HepG2 (cell line): Measurements from ENCODE around the gene SS18L1. TPM values are rescaled to one million over a fixed set of nuclear protein-coding genes. Genes with fewer than 3 reads are reported as not detected.

ENCODE experiments used
- ARNT ChIP-seq: fragments of 450-650 bp; IDR thresholded peaks from 2 replicates; pipeline ENCODE4 v1.6.1; 2017
- FOXK2 ChIP-seq: fragments of 450-650 bp; IDR thresholded peaks from 2 replicates; pipeline ENCODE4 v1.6.1; 2016
- GATAD1 ChIP-seq: IDR thresholded peaks from 2 replicates; pipeline ENCODE4 v1.6.1; 2016; ENCODE audit warnings: missing genetic modification reagents, missing compliant biosample characterization
- NAIF1 ChIP-seq: sonication (generic); formaldehyde crosslinking; IDR thresholded peaks from 2 replicates; pipeline ENCODE4 v1.5.0; 2020; ENCODE audit warnings: mild to moderate bottlenecking, missing genetic modification reagents, borderline replicate concordance
- RARA ChIP-seq: IDR thresholded peaks from 2 replicates; pipeline ENCODE4 v1.6.1; 2016; ENCODE audit warnings: missing genetic modification reagents, missing compliant biosample characterization
- ZNF737 ChIP-seq: sonication (generic); formaldehyde crosslinking; IDR thresholded peaks from 2 replicates; pipeline ENCODE4 v1.5.0; 2020; ENCODE audit warnings: missing genetic modification reagents, mild to moderate bottlenecking, borderline replicate concordance
- ZNF775 ChIP-seq: sonication (generic); formaldehyde crosslinking; IDR thresholded peaks from 2 replicates; pipeline ENCODE4 v1.4.0; 2020; ENCODE audit warnings: missing genetic modification reagents, mild to moderate bottlenecking, moderate library complexity, borderline replicate concordance
- ZSCAN30 ChIP-seq: sonication (generic); formaldehyde crosslinking; IDR thresholded peaks from 2 replicates; pipeline ENCODE4 v1.5.0; 2020; ENCODE audit warnings: mild to moderate bottlenecking, missing genetic modification reagents
- polyA plus RNA-seq, 8 experiments: library from polyadenylated mRNA; depleted of rRNA in 3 of 8; stranded (reverse) in 7 of 8; unstranded in 1 of 8; fragments of >200 nt; fragmentation: Illumina TruSeq in 4 of 8; extraction: Trizol in 4 of 8; gene quantifications; 2 replicates each; pipeline versions ENCODE4 v1.2.1 to v1.2.3, GENCODE V29; 2011 to 2016; ENCODE audit warnings: low read depth in 4 of 8, missing spikeins in 1 of 8, mixed read lengths in 1 of 8; ENCODE audit not compliant: insufficient read depth in 1 of 8
- total RNA-seq, 5 experiments: library from RNA; depleted of rRNA; stranded (reverse); fragments of >200 nt; fragmentation: Illumina TruSeq; extraction: Trizol; gene quantifications; 2 replicates each; pipeline ENCODE4 v1.2.3, GENCODE V29; 2016; ENCODE audit warnings: low read depth in 1 of 5
- TF ChIP-seq, protein P1 (sequence below): IDR thresholded peaks from 2 replicates; pipeline ENCODE4 v1.4.0; 2020; ENCODE audit warnings: mild to moderate bottlenecking, missing genetic modification reagents
- TF ChIP-seq, protein P2 (sequence below): sonication (generic); formaldehyde crosslinking; IDR thresholded peaks from 2 replicates; pipeline ENCODE4 v1.4.0; 2020; ENCODE audit warnings: mild to moderate bottlenecking, missing genetic modification reagents
- TF ChIP-seq, protein P3 (sequence below): IDR thresholded peaks from 2 replicates; pipeline ENCODE4 v1.6.1; 2012; ENCODE audit warnings: low read length, improper control_type of control experiment
- TF ChIP-seq, protein P4 (sequence below), 2 experiments: sonication (generic) in 1 of 2; formaldehyde crosslinking in 1 of 2; IDR thresholded peaks; 2 replicates each; pipeline versions ENCODE4 v1.4.0 to v1.6.1; 2016 to 2020; ENCODE audit warnings: borderline replicate concordance in 1 of 2, low read depth in 1 of 2, mild to moderate bottlenecking in 1 of 2, missing genetic modification reagents in 1 of 2

The SS18L1 gene
- total and polyA plus RNA-seq, 2 of the 13 experiments (the other 11 are each of a cell fraction or from before 2014, with no cell fraction given), result 17.8 to 27.6 TPM

DNA sequence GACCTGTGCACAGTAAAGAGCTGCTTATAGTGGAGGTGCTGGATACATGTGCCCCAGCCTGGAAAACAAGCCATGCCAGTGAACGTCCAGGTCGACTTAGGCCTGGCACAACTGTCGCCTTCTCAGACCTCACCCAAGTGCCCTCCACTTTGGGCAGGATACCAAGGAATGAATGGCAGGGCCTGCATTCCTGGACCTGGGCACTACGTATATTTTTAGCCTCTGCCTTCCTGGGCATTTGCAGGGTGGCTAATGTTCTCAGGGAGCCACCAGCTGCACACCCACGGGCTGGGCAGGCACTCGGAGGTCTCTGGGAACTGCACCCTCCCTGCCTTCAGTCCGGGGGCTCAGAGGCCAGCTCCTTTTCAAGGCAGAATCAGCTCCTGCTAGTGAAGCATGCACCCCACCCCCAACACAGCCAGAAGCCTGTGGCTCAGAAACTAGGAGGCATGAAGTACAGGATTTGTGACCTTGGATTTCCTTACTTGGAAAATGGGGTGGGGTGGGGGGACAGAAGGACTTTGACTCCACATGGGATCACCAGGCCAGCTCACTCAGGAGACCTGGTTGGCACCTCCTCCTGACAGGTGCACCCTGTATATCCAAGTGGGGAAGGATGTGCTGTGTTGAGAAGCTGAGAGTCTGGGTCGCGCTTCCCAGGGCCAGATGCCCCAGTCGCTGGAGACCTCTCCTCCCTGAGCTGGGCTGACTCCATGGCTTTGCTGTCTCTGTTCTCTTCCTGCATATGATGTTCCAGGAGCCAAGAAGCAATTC lies 23.8 kb upstream of the SS18L1 start (continued):
- TF ChIP-seq, protein P1, sequence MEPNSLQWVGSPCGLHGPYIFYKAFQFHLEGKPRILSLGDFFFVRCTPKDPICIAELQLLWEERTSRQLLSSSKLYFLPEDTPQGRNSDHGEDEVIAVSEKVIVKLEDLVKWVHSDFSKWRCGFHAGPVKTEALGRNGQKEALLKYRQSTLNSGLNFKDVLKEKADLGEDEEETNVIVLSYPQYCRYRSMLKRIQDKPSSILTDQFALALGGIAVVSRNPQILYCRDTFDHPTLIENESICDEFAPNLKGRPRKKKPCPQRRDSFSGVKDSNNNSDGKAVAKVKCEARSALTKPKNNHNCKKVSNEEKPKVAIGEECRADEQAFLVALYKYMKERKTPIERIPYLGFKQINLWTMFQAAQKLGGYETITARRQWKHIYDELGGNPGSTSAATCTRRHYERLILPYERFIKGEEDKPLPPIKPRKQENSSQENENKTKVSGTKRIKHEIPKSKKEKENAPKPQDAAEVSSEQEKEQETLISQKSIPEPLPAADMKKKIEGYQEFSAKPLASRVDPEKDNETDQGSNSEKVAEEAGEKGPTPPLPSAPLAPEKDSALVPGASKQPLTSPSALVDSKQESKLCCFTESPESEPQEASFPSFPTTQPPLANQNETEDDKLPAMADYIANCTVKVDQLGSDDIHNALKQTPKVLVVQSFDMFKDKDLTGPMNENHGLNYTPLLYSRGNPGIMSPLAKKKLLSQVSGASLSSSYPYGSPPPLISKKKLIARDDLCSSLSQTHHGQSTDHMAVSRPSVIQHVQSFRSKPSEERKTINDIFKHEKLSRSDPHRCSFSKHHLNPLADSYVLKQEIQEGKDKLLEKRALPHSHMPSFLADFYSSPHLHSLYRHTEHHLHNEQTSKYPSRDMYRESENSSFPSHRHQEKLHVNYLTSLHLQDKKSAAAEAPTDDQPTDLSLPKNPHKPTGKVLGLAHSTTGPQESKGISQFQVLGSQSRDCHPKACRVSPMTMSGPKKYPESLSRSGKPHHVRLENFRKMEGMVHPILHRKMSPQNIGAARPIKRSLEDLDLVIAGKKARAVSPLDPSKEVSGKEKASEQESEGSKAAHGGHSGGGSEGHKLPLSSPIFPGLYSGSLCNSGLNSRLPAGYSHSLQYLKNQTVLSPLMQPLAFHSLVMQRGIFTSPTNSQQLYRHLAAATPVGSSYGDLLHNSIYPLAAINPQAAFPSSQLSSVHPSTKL (CRISPR knock-in tag), result peak; percentile 85
- TF ChIP-seq ZSCAN30 (no peak), NAIF1 (CRISPR knock-in tag) (no peak), ZNF775 (no peak), GATAD1 (CRISPR knock-in tag) (peak; percentile 46; the same call in 1 of the 2 replicates), RARA (peak; percentile 64), ZNF737 (CRISPR knock-in tag) (0 out of 2 replicates have a peak, but pooled peaks have one; percentile 47), FOXK2 (peak; percentile 7; the same call in 1 of the 2 replicates), ARNT (no peak)
- TF ChIP-seq, protein P2, sequence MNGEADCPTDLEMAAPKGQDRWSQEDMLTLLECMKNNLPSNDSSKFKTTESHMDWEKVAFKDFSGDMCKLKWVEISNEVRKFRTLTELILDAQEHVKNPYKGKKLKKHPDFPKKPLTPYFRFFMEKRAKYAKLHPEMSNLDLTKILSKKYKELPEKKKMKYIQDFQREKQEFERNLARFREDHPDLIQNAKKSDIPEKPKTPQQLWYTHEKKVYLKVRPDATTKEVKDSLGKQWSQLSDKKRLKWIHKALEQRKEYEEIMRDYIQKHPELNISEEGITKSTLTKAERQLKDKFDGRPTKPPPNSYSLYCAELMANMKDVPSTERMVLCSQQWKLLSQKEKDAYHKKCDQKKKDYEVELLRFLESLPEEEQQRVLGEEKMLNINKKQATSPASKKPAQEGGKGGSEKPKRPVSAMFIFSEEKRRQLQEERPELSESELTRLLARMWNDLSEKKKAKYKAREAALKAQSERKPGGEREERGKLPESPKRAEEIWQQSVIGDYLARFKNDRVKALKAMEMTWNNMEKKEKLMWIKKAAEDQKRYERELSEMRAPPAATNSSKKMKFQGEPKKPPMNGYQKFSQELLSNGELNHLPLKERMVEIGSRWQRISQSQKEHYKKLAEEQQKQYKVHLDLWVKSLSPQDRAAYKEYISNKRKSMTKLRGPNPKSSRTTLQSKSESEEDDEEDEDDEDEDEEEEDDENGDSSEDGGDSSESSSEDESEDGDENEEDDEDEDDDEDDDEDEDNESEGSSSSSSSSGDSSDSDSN (CRISPR knock-in tag), result peak; percentile 58; the same call in 1 of the 2 replicates
- TF ChIP-seq, protein P3, sequence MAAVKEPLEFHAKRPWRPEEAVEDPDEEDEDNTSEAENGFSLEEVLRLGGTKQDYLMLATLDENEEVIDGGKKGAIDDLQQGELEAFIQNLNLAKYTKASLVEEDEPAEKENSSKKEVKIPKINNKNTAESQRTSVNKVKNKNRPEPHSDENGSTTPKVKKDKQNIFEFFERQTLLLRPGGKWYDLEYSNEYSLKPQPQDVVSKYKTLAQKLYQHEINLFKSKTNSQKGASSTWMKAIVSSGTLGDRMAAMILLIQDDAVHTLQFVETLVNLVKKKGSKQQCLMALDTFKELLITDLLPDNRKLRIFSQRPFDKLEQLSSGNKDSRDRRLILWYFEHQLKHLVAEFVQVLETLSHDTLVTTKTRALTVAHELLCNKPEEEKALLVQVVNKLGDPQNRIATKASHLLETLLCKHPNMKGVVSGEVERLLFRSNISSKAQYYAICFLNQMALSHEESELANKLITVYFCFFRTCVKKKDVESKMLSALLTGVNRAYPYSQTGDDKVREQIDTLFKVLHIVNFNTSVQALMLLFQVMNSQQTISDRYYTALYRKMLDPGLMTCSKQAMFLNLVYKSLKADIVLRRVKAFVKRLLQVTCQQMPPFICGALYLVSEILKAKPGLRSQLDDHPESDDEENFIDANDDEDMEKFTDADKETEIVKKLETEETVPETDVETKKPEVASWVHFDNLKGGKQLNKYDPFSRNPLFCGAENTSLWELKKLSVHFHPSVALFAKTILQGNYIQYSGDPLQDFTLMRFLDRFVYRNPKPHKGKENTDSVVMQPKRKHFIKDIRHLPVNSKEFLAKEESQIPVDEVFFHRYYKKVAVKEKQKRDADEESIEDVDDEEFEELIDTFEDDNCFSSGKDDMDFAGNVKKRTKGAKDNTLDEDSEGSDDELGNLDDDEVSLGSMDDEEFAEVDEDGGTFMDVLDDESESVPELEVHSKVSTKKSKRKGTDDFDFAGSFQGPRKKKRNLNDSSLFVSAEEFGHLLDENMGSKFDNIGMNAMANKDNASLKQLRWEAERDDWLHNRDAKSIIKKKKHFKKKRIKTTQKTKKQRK, result no peak
- TF ChIP-seq, protein P4, sequence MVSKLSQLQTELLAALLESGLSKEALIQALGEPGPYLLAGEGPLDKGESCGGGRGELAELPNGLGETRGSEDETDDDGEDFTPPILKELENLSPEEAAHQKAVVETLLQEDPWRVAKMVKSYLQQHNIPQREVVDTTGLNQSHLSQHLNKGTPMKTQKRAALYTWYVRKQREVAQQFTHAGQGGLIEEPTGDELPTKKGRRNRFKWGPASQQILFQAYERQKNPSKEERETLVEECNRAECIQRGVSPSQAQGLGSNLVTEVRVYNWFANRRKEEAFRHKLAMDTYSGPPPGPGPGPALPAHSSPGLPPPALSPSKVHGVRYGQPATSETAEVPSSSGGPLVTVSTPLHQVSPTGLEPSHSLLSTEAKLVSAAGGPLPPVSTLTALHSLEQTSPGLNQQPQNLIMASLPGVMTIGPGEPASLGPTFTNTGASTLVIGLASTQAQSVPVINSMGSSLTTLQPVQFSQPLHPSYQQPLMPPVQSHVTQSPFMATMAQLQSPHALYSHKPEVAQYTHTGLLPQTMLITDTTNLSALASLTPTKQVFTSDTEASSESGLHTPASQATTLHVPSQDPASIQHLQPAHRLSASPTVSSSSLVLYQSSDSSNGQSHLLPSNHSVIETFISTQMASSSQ (IDR thresholded peaks at IDR 0.05; ENCODE audit: low read depth), result peak; percentile 20; the same call in 1 of the 2 replicates
- TF ChIP-seq, protein P4 (CRISPR knock-in tag; IDR thresholded peaks at IDR 0.05; ENCODE audit: borderline replicate concordance), result no peak
